GM12878 (cell line): ENCODE measurements around the gene PF4V1. TPM values are rescaled to one million over a fixed set of nuclear protein-coding genes. Genes with fewer than 3 reads are reported as not detected.

Source experiments
- ATAC-seq: fragments of 200-7000 bp; cut with Tn5 transposase; 3 replicates; pipeline ENCODE4 v1.9.1; 2020; ENCODE audit warnings: mild to moderate bottlenecking, moderate library complexity
- BruUV-seq: library from RNA; stranded (reverse); fragments of 400-500 nt; replicated peaks from 2 replicates; lab custom pipeline; 2021; lab: Mats Ljungman, UMichigan
- CTCF ChIA-PET: fragments of 300-600 bp; sonication (Branson Sonifier 250); formaldehyde crosslinking; extraction: SDS; loops from one replicate; lab custom pipeline; 2021; ENCODE audit warnings: inconsistent platforms; lab: Yijun Ruan, JAX
- POLR2A ChIA-PET: fragments of 350-600 bp; formaldehyde crosslinking; extraction: SDS; loops from one replicate; lab custom pipeline; 2021; ENCODE audit warnings: inconsistent platforms; lab: Charles Lee
- RAD21 ChIA-PET: fragments of 300-600 bp; sonication (Branson Sonifier 250); formaldehyde crosslinking; loops from one replicate; lab custom pipeline; 2023; ENCODE audit warnings: antibody characterized with exemption; ENCODE audit not compliant: unreplicated experiment; lab: Charles Lee
- SMC1A ChIA-PET: fragments of 300-600 bp; sonication (Branson Sonifier 250); formaldehyde crosslinking; loops from one replicate; lab custom pipeline; 2023; ENCODE audit not compliant: unreplicated experiment, uncharacterized antibody; lab: Charles Lee
- DNase-seq: peaks from one replicate; pipeline ENCODE4 v3.0.0-alpha.2; 2011; ENCODE audit warnings: low read depth, low spot score
- FAIRE-seq: peaks from 3 replicates; lab custom pipeline; 2011; peaks lifted over from hg19 to GRCh38; lab: Jason Lieb, UNC
- H2AFZ ChIP-seq: 2 replicates; pipeline ENCODE4 v1.6.0; 2011; ENCODE audit warnings: low read depth, low read length, control low read depth; ENCODE audit not compliant: control insufficient read depth
- H3K27ac ChIP-seq: 2 replicates; pipeline ENCODE4 v1.5.1; 2011; ENCODE audit warnings: control low read depth; ENCODE audit not compliant: control insufficient read depth, insufficient read depth
- H3K27me3 ChIP-seq, 2 experiments: replicated peaks in 1 of 2; 2 replicates each; pipeline versions ENCODE4 v1.6.0 to v1.6.1; 2011; ENCODE audit warnings: low read length in 1 of 2; ENCODE audit not compliant: control insufficient read depth in 2 of 2, insufficient read depth in 2 of 2
- H3K36me3 ChIP-seq, 2 experiments: 2 replicates each; pipeline ENCODE4 v1.5.1; 2011; ENCODE audit warnings: low read length in 1 of 2; ENCODE audit not compliant: control insufficient read depth in 2 of 2, insufficient read depth in 2 of 2
- H3K4me1 ChIP-seq: 2 replicates; pipeline ENCODE4 v1.6.1; 2011; ENCODE audit warnings: mild to moderate bottlenecking, low read length, moderate library complexity, mixed read lengths; ENCODE audit not compliant: control insufficient read depth, insufficient read depth
- H3K4me2 ChIP-seq: 2 replicates; pipeline ENCODE4 v1.6.0; 2011; ENCODE audit warnings: control low read depth; ENCODE audit not compliant: control insufficient read depth, insufficient read depth
- H3K4me3 ChIP-seq: fragments of 200-600 bp; sonication (generic); 2 replicates; pipeline ENCODE4 v1.5.1; 2016
- H3K79me2 ChIP-seq: 2 replicates; pipeline ENCODE4 v1.6.0; 2011; ENCODE audit warnings: low read length; ENCODE audit not compliant: control insufficient read depth, insufficient read depth
- H3K9ac ChIP-seq: 2 replicates; pipeline ENCODE4 v1.8.0; 2011; ENCODE audit warnings: low read length, control low read depth, mixed read lengths; ENCODE audit not compliant: control insufficient read depth, insufficient read depth
- H3K9me3 ChIP-seq: replicated peaks from 3 replicates; pipeline ENCODE4 v1.5.1; 2011; ENCODE audit warnings: mild to moderate bottlenecking, low read length; ENCODE audit not compliant: control insufficient read depth, insufficient read depth
- H4K20me1 ChIP-seq: 2 replicates; pipeline ENCODE4 v1.6.0; 2011; ENCODE audit not compliant: control insufficient read depth, insufficient read depth
- BCL3 ChIP-seq: IDR thresholded peaks from 2 replicates; pipeline ENCODE4 v1.6.1; 2011; ENCODE audit warnings: borderline replicate concordance, low read depth, mild to moderate bottlenecking, moderate library complexity, low read length; ENCODE audit not compliant: insufficient read depth, poor library complexity, severe bottlenecking
- BHLHE40 ChIP-seq, 2 experiments: fragments of 450-650 bp in 1 of 2; IDR thresholded peaks; 2 replicates each; pipeline ENCODE4 v1.6.1; 2011 to 2017; ENCODE audit warnings: low read depth in 2 of 2, borderline replicate concordance in 1 of 2, improper control_type of control experiment in 1 of 2, low read length in 1 of 2, mild to moderate bottlenecking in 1 of 2
- IRF4 ChIP-seq: IDR thresholded peaks from 2 replicates; pipeline ENCODE4 v1.6.1; 2011; ENCODE audit warnings: low read depth, low read length
- PML ChIP-seq: IDR thresholded peaks from 2 replicates; pipeline ENCODE4 v1.6.1; 2012; ENCODE audit warnings: low read length, inconsistent platforms
- RUNX3 ChIP-seq: IDR thresholded peaks from 2 replicates; pipeline ENCODE4 v1.6.1; 2012; ENCODE audit warnings: low read length, inconsistent platforms
- SMC3 ChIP-seq: IDR thresholded peaks from 2 replicates; pipeline ENCODE4 v1.6.1; 2011; ENCODE audit warnings: low read length, improper control_type of control experiment, borderline replicate concordance
- SP1 ChIP-seq: IDR thresholded peaks from one replicate; pipeline ENCODE4 v1.6.1; 2011; ENCODE audit warnings: low read depth, low read length
- ZNF217 ChIP-seq: fragments of 450-650 bp; IDR thresholded peaks from 2 replicates; pipeline ENCODE4 v1.6.1; 2017; ENCODE audit warnings: antibody characterized with exemption, mild to moderate bottlenecking
- ZNF24 ChIP-seq: fragments of 450-650 bp; IDR thresholded peaks from 2 replicates; pipeline ENCODE4 v1.6.1; 2017; ENCODE audit warnings: antibody characterized with exemption, mild to moderate bottlenecking
- WGBS: methylation state at CpG from one replicate; pipeline ENCODE4 v1.1.6; 2016; ENCODE audit warnings: low lambda C conversion rate; ENCODE audit not compliant: insufficient replicate concordance, insufficient coverage; ENCODE audit errors: missing lambda C conversion rate; 5-methylcytosine and 5-hydroxymethylcytosine counted together
- in situ Hi-C: fragments of 300-500 bp; cut with MboI; formaldehyde crosslinking; loops from 9 replicates; pipeline ENCODE4 v1.14.3; 2018; ENCODE audit warnings: mixed read lengths
- intact Hi-C: fragments of 100-400 bp; cut with micrococcal nuclease; formaldehyde crosslinking; loops from one replicate; pipeline ENCODE4 v1.14.2; 2022; ENCODE audit not compliant: unreplicated experiment
- polyA plus RNA-seq, 11 experiments: library from polyadenylated mRNA; depleted of rRNA in 4 of 11; unstranded in 6 of 11; stranded (reverse) in 5 of 11; fragments of >200 nt; fragmentation: Nextera tagmentation in 4 of 11; fragmentation: Illumina TruSeq in 1 of 11; extraction: Ambion mirVana in 4 of 11; extraction: Trizol in 1 of 11; gene quantifications; 1 replicate in 1 of 11; 2 replicates in 10 of 11; pipeline versions ENCODE4 v1.2.1 to v1.2.3, GENCODE V29; 2011 to 2016; ENCODE audit warnings: inconsistent platforms in 2 of 11, missing spikeins in 2 of 11, low read depth in 1 of 11
- total RNA-seq, 4 experiments: library from RNA; depleted of rRNA in 3 of 4; stranded (reverse); fragments of >200 nt in 3 of 4; fragmentation: Illumina TruSeq in 1 of 4; extraction: Trizol in 1 of 4; gene quantifications; 2 replicates each; pipeline versions ENCODE4 v1.2.1 to v1.2.3, GENCODE V29; 2013 to 2021

The PF4V1 gene
- total and polyA plus RNA-seq, 10 of the 15 experiments (the other 5 are each of a cell fraction or from before 2014, with no cell fraction given), result not detected

- ChIA-PET SMC1A (interaction anchor here (1.1 to 1.4 kb wide), 5 partner anchors 15 to 205 kb away, joined by 3 to 5 read pairs (median 4); no protein-coding TSS in a partner anchor), RAD21 (interaction anchor here (1.7 to 2.0 kb wide), 3 partner anchors 134 to 202 kb away, joined by 4 to 17 read pairs (median 5); no protein-coding TSS in a partner anchor), POLR2A (no interaction called here), CTCF (interaction anchor here (1.2 to 4.8 kb wide), 5 partner anchors 35 to 269 kb away, joined by 3 to 71 read pairs (median 3); no protein-coding TSS in a partner anchor)
- Histone ChIP-seq H3K27me3 (peaks cover 0 to 8% of the 10 kb centered on the region in 2 experiments; a peak in 2 of 4 replicates), H3K79me2 (no peaks in the 10 kb centered on the region), H3K4me2 (no peak overlapping the region), H3K4me3 (no peak overlapping the region), H3K9ac (no peak overlapping the region), H4K20me1 (no peaks in the 10 kb centered on the region), H3K36me3 (no peaks in the 10 kb centered on the region), H3K27ac (no peak overlapping the region), H3K9me3 (no peaks in the 10 kb centered on the region), H3K4me1 (no peaks in the 10 kb centered on the region), H2AFZ (no peak overlapping the region)
- no TSS peak for BruUV-seq
- intact Hi-C loops, result loop anchor here (5.0 to 10.0 kb wide), 2 partner anchors 262 to 291 kb away; no protein-coding TSS in a partner anchor
- in situ Hi-C loops, result no loop called here
- no peak for DNase-seq
- no peak for FAIRE-seq
- WGBS, result 29% methylated on average over 5 of the region's 5 CpGs
- ATAC-seq, result no peak
- TF ChIP-seq PML (no peak), ZNF24 (no peak), BCL3 (no peak), SMC3 (no peak), BHLHE40 (IDR thresholded peaks at IDR 0.05; ENCODE audit: borderline replicate concordance in 1 of 2, low read depth in 2 of 2, low read length in 1 of 2) (no peak), IRF4 (no peak), SP1 (no peak), RUNX3 (no peak), ZNF217 (no peak)
Observed at GRCh38 chr4:73865431-73866096, 12.5 kb downstream of the PF4V1 start.
